OCI-LY3 (cell line): Measurements from ENCODE around the gene SLC29A3.

Source experiments
- H2AFZ ChIP-seq: fragments of 200-600, 300-600 bp; shearing (Covaris generic); 2 replicates; pipeline ENCODE4 v1.6.0; 2014; ENCODE audit warnings: antibody characterized with exemption, low read depth, low read length
- H3K27ac ChIP-seq: fragments of 200-600, 300-600 bp; sonication (generic); 2 replicates; pipeline ENCODE4 v1.5.1; 2014; ENCODE audit warnings: mild to moderate bottlenecking, low read length, moderate library complexity, mixed read lengths
- H3K27me3 ChIP-seq: fragments of 200-600, 300-600 bp; sonication (generic); 2 replicates; pipeline ENCODE4 v1.6.1; 2014; ENCODE audit warnings: low read depth, low read length, mixed read lengths
- H3K36me3 ChIP-seq: fragments of 200-600, 300-600 bp; sonication (generic); replicated peaks from 2 replicates; pipeline ENCODE3; 2014; ENCODE audit warnings: low read depth, low read length, mixed read lengths
- H3K4me1 ChIP-seq: fragments of 300-600, 200-600 bp; sonication (generic); 2 replicates; pipeline ENCODE4 v1.6.1; 2014; ENCODE audit warnings: low read length, mixed read lengths
- H3K4me2 ChIP-seq: fragments of 200-600, 300-600 bp; sonication (generic); 2 replicates; pipeline ENCODE4 v1.6.1; 2014; ENCODE audit warnings: low read length, mixed read lengths
- H3K4me3 ChIP-seq: fragments of 300-600, 200-600 bp; sonication (generic); 2 replicates; pipeline ENCODE4 v1.5.1; 2014; ENCODE audit warnings: antibody characterized with exemption, mild to moderate bottlenecking, low read length, moderate library complexity
- H3K79me2 ChIP-seq: fragments of 300-600, 200-600 bp; shearing (Covaris generic); 2 replicates; pipeline ENCODE4 v1.6.1; 2014; ENCODE audit warnings: mild to moderate bottlenecking, low read length, mixed read lengths
- H3K9ac ChIP-seq: fragments of 300-600, 200-600 bp; shearing (Covaris generic); 2 replicates; pipeline ENCODE4 v1.6.0; 2014; ENCODE audit warnings: mild to moderate bottlenecking, low read length, moderate library complexity
- H3K9me3 ChIP-seq: fragments of 200-600, 300-600 bp; shearing (Covaris generic); 2 replicates; pipeline ENCODE4 v1.6.1; 2014; ENCODE audit warnings: low read length, mixed read lengths; ENCODE audit not compliant: insufficient read depth
- H4K20me1 ChIP-seq: fragments of 200-600, 300-600 bp; sonication (generic); 2 replicates; pipeline ENCODE4 v1.6.1; 2016; ENCODE audit warnings: low read length, mixed read lengths; ENCODE audit not compliant: insufficient read depth
- EZH2phosphoT487 ChIP-seq: fragments of 200-600 bp; shearing (Covaris generic); IDR thresholded peaks from 2 replicates; pipeline ENCODE4 v1.6.1; 2018; ENCODE audit warnings: antibody characterized with exemption, mixed run types, low read depth
- TF ChIP-seq, protein P1 (sequence below): fragments of 200-600, 300-600 bp; sonication (generic); IDR thresholded peaks from 2 replicates; pipeline ENCODE4 v1.5.1; 2014; ENCODE audit warnings: antibody characterized with exemption, low read length, low read depth

The SLC29A3 gene

DNA sequence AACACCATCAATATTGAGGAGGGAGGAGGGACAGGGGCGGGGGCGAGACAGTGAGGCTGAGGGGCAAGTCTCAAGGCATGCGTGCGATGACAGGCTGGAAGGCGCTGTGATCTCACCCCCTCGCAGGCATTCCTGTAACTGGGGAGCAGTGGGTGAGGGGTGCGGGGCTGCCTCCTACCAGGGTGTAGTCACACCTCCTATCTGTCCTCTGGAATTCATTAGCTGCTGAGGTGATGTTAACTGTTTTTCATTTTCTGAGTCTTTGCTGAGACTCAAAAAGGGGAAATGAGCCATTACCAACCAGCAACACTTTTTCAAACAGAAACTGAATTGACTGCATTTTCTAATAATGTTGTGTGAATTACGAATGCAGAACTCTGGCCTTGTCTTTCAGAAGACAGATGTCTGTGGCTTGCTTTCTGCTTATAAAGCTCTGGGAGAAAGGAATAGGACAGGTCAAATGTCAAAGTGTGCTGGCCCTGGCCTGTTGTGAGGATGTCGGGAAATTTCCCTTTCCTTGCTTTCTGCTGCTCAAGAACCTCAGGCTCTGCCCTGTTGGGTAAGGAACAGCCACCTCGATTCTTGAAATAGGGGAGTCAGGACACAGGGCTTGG lies 53.9 kb downstream of the SLC29A3 start:
- Histone ChIP-seq H3K27ac (peak overlapping the region; percentile 100), H2AFZ (no peak overlapping the region), H3K4me2 (peak overlapping the region; percentile 82)

GRCh38 chr10:71374481-71375233 lies 55.6 kb downstream of the SLC29A3 start:
- H2AFZ ChIP-seq, result no peak overlapping the region
- peak overlapping the region; percentile 100 for H3K27ac ChIP-seq
- peaks cover 85% of the 10 kb centered on the region for H3K4me1 ChIP-seq
- H4K20me1 ChIP-seq, result no peaks in the 10 kb centered on the region
- no peaks in the 10 kb centered on the region for H3K27me3 ChIP-seq
- H3K9me3 ChIP-seq, result no peaks in the 10 kb centered on the region
- H3K4me3 ChIP-seq, result no peak overlapping the region; the same call in 1 of the 2 replicates
- H3K79me2 ChIP-seq, result peaks cover 6% of the 10 kb centered on the region; the same call in 1 of the 2 replicates
- TF ChIP-seq EZH2phosphoT487, result no peak
- TF ChIP-seq, protein P1, sequence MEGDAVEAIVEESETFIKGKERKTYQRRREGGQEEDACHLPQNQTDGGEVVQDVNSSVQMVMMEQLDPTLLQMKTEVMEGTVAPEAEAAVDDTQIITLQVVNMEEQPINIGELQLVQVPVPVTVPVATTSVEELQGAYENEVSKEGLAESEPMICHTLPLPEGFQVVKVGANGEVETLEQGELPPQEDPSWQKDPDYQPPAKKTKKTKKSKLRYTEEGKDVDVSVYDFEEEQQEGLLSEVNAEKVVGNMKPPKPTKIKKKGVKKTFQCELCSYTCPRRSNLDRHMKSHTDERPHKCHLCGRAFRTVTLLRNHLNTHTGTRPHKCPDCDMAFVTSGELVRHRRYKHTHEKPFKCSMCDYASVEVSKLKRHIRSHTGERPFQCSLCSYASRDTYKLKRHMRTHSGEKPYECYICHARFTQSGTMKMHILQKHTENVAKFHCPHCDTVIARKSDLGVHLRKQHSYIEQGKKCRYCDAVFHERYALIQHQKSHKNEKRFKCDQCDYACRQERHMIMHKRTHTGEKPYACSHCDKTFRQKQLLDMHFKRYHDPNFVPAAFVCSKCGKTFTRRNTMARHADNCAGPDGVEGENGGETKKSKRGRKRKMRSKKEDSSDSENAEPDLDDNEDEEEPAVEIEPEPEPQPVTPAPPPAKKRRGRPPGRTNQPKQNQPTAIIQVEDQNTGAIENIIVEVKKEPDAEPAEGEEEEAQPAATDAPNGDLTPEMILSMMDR, result no peak
- H3K36me3 ChIP-seq, result no peaks in the 10 kb centered on the region
- H3K4me2 ChIP-seq, result peak overlapping the region; percentile 73; the same call in 1 of the 2 replicates
- H3K9ac ChIP-seq, result peak overlapping the region; percentile 85; the same call in 1 of the 2 replicates

More for the DNA sequence above, 53.9 kb downstream of the SLC29A3 start:
- no peaks in the 10 kb centered on the region for H3K36me3 ChIP-seq
- H3K4me3 ChIP-seq, result peak overlapping the region; percentile 60
- H3K9ac ChIP-seq, result peak overlapping the region; percentile 95
- H3K27me3 ChIP-seq, result no peaks in the 10 kb centered on the region
- H4K20me1 ChIP-seq, result no peaks in the 10 kb centered on the region
- H3K9me3 ChIP-seq, result no peaks in the 10 kb centered on the region
- TF ChIP-seq EZH2phosphoT487, result no peak
- TF ChIP-seq, protein P1, result no peak
- H3K4me1 ChIP-seq, result peaks cover 85% of the 10 kb centered on the region
- peaks cover 6% of the 10 kb centered on the region; the same call in 1 of the 2 replicates for H3K79me2 ChIP-seq

DNA sequence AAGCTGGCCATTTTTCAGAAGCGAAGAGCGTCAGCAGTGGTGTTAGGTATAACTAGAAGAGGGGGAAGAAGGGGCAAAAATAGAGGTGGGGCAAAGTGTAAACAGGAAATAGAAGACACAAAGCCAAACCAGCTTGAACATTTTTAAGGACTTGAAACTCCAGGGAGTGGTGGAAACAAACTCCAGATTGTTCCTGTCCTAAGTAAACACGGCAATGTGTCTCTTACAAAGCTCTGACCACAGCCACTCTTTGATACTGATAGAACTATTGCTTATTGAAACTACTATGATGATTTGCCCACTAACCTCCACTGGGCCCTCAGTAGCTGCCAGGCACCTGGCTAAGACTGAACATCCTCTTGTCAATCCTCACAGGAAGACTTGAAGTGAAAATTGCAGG lies 56.9 kb downstream of the SLC29A3 start:
- Histone ChIP-seq H3K79me2 (peaks cover 6% of the 10 kb centered on the region; the same call in 1 of the 2 replicates), H3K9ac (peak overlapping the region; percentile 16; the same call in 1 of the 2 replicates), H3K36me3 (no peaks in the 10 kb centered on the region), H3K4me2 (peak overlapping the region; percentile 65; the same call in 1 of the 2 replicates), H3K27me3 (no peaks in the 10 kb centered on the region), H3K4me1 (peaks cover 80% of the 10 kb centered on the region), H3K27ac (peak overlapping the region; percentile 100), H3K9me3 (no peaks in the 10 kb centered on the region), H4K20me1 (no peaks in the 10 kb centered on the region), H3K4me3 (peak overlapping the region; percentile 88; the same call in 1 of the 2 replicates), H2AFZ (no peak overlapping the region)
- TF ChIP-seq, protein P1, result no peak
